Hepatocyte (in vitro differentiated cells): ENCODE results near the gene PDZRN4.
"Not testable (repeated sequence)": the region's sequence is repeated elsewhere in the genome, so short reads cannot be mapped to it uniquely, and the experiment has no call there.

Source experiments
- EZH2 ChIP-seq: fragments of 200-600 bp; sonication (generic); IDR thresholded peaks from 2 replicates; pipeline ENCODE4 v1.6.1; 2016; ENCODE audit warnings: antibody characterized with exemption, mild to moderate bottlenecking, borderline replicate concordance
- TF ChIP-seq, protein P1 (sequence below): fragments of 200-600 bp; sonication (generic); IDR thresholded peaks from 2 replicates; pipeline ENCODE4 v1.5.1; 2016; ENCODE audit warnings: antibody characterized with exemption, mild to moderate bottlenecking; ENCODE audit not compliant: poor library complexity

- not testable (repeated sequence) for TF ChIP-seq EZH2
- TF ChIP-seq, protein P1, sequence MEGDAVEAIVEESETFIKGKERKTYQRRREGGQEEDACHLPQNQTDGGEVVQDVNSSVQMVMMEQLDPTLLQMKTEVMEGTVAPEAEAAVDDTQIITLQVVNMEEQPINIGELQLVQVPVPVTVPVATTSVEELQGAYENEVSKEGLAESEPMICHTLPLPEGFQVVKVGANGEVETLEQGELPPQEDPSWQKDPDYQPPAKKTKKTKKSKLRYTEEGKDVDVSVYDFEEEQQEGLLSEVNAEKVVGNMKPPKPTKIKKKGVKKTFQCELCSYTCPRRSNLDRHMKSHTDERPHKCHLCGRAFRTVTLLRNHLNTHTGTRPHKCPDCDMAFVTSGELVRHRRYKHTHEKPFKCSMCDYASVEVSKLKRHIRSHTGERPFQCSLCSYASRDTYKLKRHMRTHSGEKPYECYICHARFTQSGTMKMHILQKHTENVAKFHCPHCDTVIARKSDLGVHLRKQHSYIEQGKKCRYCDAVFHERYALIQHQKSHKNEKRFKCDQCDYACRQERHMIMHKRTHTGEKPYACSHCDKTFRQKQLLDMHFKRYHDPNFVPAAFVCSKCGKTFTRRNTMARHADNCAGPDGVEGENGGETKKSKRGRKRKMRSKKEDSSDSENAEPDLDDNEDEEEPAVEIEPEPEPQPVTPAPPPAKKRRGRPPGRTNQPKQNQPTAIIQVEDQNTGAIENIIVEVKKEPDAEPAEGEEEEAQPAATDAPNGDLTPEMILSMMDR = not testable (repeated sequence)
These were observed 8.6 kb upstream of the PDZRN4 start for GRCh38 chr12:41179507-41179906.
